ENCODE results near the gene SFTPA2.
"Not testable (repeated sequence)": the region's sequence is repeated elsewhere in the genome, so short reads cannot be mapped to it uniquely, and the experiment has no call there.

Gene SFTPA2

DNA sequence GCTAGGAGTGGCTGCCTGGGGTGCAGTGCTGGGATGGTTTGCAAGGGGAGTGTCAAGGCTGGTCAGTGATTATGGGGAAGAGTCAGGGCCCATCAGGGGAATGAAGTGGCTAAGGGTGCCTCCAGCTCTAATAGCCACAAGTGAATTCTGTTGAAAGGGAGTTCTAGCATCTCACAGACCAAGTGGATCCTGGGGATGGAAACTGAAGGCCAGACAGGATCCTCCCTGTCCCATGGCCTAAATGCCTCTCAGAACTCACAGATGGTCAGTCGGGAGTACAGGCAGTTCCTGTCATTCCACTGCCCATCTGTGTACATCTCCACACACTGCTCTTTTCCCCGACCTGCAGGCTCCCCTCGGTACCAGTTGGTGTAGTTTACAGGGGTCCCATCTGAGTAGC, 3.2 kb downstream of the SFTPA2 start:
- not testable (repeated sequence) for DNase-seq

DNA sequence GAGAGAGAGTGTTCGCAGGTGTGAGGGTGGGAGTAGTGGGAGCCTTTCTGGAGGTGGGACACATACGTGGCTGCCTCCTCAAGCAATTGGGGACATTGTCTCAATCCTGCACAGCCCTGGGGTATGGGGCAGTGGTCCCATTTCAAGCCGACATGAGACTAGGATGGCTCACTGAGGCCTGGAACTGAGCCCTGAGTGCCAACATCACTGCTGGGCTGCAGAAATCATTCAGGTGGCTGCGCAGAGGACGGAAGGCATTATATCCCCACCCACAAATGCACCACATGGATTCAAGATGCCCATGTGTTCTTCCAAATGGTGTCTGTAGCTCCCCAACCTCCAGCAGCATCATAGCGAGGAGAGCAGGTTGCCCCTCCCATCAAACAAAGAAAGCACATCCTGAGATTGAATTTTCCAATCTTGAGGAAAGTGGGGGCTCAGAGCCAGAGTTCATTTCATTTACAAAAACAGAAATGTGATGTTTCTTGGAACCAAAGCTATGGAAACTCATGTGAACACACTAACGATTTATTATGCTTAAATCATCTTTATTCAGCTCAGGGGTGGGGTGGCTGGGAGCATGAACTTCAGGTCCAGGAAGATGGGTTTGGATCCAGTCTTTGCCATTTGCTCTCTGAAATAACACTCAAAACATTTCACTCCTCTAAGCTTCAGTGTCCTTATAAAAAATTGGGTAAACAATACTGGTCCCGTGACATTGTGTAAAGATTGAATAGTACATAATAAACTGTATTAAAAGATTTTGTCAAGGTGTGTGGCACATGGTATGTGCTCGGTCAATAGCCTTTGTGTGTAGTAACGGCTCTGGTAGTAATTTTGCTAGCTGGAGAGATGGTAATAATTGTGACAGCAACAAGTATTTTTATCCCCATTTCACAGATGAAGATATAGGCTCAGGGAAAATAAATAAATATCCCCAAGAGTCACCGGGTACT, 4.6 kb downstream of the SFTPA2 start:
- DNase-seq: no peak

DNA sequence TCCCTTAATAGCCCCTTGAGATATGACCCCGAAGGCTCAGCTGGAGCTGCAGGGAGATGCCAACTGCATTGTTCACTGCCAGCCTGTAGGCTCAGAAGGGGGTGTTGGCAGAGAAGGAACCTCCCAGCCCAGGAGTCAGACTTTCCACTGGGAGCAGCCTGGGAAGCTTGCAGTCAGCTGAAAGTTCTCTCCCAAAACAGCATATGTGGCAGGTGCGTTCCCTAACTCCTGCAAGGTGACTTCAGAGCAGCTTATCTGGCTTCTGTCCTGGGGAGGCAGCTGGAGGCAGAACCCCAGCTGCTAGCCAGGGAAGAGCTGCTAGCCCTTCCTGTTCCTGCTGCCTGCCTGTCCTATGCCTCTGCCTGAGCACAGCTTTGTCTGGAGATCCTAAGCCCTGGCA, 8.1 kb downstream of the SFTPA2 start:
- no peak for DNase-seq

DNA sequence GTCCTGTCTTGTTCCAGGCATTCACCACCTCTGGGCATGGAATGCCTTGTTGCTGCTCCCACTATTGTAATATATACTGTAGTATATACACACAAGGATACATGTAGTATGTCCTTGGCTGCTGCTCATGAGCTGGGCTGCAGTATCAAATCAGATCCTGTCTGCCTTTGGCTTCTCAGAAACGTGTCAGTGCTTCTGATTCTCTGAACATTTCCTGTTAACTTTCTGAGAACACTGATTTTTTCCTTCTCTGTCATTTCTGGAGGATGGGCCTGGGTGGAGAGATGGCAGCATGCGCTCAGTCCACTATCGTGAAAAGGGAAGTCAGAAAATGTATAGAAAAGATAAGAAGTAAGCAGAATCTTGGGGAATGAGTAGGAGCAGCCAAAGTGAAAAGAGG, 12.2 kb downstream of the SFTPA2 start:
- no peak for DNase-seq

DNA sequence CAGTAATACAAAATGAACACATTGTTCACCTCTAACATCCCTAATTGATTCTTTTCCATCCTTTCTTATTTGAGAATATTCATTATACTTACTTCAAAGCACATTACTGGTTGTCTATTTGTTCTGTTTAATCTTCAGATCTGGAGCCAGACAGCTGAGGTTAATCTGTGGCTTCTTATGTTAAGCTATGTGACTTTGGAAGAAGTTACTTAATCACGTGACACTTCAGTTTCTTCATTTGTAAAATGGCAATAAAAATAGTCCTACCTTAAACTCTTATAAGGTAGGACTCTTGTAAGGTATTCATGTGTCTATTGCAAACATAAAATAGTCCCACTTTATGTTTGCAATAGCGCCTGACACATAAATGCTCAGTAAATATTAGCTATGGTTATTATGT, 13.1 kb downstream of the SFTPA2 start:
- not testable (repeated sequence) for DNase-seq

DNA sequence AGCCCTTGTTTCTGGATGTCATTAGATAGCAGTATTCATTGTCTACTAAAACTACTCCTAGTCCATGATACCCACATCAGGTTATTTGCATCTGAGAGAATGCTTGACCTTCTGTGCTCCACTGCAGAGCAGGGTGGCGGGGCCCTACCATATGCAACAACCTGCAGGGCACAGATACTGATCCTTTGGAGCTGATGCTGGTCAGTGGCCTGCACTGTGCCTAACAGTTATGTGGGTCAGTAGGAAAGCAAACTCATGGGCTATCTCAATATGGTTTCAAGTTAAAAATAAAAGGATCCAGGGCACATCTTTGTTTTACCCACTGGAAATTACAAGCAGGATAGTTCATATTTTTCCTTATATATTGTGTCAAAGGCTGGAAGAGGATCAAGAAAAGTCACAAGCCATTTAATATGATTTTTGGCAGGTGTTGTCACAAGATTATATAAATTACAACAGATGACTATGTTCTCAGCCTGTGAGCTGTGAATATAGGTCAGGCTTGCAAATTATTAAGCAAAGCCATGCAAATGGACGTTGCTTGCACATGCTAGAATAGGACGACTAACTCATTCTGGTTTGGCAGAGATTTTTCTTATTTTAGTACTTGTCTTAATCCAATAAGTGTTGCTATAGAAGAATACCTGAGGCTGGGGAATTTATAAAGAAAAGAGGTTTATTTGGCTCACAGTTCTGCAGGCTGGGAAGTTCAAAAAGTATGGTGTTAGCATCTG, 15.1 kb downstream of the SFTPA2 start:
- DNase-seq: not testable (repeated sequence)

DNA sequence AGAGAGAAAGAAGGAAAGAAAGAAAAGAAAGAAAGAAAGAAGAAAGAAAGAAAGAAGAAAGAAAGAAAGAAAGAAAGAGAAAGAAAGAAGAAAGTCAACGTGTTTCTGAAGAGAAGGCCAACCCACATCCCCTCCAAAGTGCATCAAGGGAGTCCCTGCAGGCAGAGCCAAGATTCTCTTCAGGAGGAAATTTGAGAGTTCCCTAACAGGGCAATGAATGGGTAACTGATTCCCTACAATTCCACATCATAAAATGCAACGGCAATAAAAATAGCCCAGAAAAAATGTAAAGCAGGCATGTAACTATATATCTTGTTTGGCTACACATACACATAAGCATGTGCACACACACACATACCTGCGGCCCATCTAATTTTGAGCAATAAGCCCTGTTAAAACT, 15.8 kb downstream of the SFTPA2 start:
- not testable (repeated sequence) for DNase-seq

DNA sequence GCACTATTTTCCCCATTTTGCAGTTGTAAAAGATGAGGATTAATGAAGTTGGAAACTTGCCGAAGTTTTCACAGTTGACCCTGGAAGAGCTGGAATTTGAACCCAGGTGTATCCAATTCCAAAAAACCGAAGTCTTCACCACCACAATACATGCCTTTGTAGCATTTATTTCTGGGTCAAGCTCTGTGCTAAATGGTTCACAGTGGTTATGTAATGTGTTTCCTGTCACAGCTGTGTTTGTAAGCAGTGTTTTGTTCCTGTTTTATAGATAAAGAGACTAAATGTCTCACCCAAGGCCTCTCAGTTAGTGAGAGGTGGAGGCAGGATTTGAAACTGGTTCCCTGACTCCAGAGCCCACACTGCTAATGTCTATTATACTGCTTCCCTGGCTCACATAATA, 17.6 kb downstream of the SFTPA2 start:
- no peak for DNase-seq

DNA sequence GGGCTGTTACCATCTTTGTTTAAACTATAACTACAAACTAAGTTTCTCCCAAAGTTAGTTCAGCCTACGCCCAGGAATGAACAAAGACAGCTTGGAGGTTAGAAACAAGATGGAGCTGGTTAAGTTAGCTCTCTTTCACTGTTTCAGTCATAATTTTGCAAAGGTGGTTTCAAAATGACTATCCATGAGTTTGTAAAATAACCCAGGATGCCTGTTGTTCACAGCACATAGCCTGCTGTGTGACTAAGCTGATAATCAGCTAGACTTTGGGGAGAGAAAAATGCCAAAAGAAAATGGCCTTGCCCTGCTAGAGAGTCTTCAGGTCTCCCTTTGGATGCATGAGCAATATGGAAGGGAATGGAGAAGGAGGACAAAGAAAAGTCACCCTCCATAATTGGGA, 19.3 kb downstream of the SFTPA2 start:
- DNase-seq: not testable (repeated sequence)

DNA sequence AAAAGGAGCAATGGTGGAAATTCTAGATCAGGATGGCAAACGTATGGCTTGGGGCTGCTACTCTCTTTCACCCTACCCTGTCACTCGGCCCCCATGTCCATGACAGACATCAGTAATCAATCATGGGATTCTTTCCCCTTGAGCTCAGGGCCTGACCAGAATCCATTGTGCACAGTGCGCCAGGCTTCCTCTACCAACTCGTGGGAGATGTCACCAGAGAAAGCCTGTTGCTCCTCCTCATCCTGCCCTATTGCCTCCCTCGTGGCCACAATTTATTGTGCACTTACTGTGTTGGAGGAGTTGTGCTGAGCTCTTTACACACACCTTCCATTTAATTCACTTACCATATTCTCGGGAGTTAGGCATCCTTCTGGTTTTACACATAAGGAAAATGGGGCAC, 21.9 kb downstream of the SFTPA2 start:
- DNase-seq: not testable (repeated sequence)

DNA sequence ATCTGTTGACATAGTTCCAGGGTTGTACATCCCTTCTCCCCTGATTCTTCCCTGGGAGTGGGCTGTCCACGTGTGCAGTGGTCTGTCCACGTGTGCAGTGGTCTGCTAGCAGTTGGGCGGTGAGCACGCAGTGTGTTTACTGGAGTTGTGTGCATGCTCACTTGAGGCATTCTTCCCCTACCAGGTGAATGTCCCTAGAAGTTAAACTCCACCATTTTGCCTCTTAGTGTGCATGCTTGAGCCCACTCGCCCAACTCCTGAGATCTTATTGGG, 26.4 kb downstream of the SFTPA2 start:
- DNase-seq: not testable (repeated sequence)

DNA sequence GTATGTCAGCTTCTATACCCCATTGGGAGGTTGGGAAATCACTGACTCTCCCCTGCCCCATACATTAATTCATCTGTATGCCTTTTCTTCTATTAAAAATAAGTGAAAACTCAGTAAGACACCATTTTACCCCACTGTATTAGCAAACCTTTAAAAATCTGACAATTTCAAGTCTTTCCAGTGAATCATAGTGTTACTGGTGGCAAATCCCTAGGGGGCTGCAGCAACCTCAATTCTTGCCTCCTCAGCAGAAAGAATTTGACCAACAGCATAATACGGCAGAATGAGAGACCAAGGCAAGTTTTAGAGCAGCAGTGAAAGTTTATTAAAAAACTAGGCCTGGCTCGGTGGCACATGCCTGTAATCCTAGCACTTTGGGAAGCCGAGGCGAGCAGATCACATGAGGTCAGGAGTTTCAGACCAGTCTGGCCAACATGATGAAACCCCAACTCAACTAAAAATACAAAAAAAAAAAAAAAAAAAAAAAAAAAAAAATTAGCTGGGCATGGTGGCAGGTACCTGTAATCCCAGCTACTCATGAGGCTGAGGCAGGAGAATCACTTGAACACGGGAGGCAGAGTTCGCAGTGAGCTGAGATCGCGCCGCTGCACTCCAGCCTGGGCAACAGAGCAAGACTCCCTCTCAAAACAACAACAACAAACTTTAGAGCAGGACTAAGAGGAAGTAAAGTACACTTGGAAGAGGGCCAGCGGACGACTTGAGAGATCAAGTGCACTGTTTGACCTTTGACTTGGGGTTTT, 26.9 kb downstream of the SFTPA2 start:
- not testable (repeated sequence) for DNase-seq

DNA sequence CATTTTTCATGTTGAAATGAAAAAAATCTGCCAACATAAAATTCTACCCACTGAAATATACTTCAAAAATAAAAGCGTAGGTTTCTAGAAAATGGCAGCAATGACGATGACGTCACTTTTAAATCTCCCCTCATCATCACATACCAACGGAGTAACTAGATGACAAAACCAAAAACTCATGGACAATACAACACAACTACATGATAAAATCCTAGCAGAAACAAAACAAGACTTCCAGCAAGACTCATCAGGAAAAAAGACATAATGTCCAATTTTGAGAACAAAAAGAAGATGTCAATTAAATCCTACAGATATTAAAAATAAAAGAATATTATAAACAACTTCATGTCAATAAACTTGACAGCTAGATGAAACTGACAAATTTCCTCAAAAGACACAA, 31.9 kb downstream of the SFTPA2 start:
- not testable (repeated sequence) for DNase-seq

DNA sequence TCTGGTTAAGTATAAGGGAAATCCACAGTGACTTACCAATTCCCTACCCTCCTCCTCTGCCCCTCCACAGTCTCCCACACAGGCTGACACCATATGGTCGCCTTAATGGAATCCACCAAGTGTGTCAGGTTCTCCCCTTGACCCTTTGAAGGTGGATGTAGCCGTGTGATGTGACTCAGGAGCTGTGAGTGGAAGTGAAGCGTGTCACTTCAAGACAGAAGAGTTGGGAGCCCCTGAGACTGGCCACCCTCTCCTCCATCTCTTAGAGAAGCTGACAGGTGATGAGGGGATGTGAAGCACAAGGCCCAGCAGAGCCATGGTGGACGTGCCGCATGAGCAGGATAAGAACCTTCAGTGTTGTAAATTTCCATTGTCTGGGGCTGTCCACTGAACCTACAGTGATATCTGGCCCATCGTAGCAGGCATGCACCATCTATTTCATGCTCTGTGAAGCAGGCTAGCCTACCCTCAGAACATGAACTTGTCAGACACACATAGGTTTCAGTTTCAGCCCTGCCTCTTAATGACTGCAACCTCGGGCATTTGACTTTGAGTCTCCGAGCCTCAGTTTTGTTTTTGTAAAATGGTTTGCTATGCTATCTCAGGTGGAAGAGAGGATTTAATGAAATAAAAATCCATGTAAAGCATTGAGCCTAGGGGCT, 35.0 kb downstream of the SFTPA2 start:
- not testable (repeated sequence) for DNase-seq

DNA sequence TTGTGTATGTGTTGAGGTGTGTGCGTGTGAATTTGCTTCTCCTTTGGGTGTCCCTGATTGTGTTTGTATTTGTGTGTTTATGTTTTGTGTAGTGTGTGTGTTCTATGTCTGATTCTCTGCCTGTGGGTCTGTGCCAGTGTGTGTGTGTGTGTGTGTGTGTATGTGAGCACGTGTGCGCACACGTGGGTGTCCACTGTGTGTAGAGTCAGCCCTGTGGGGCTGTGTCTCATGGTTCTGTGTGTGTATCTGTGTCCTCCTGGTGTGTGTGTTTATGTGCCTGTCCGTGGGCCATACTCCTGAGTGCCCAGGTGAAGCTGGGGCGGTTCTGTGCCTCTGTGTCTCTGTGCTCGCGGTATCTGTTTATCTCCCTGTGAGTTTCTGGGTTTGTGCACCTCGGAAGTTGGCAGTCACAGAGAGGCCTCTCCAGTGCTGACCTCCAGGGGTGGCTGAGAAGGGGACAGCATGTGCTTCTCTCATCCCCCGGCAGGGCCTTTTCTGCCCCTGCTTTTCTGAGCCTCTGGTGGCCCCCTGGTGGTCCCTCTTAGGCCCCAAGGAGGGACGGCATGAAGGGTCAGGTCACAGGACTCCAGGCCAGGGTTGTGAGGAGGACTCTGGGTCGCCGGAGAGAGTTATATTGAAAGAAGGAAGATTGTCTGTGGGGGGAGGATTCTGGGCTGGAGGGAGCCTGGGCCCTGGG, 36.9 kb downstream of the SFTPA2 start:
- not testable (repeated sequence) for DNase-seq

DNA sequence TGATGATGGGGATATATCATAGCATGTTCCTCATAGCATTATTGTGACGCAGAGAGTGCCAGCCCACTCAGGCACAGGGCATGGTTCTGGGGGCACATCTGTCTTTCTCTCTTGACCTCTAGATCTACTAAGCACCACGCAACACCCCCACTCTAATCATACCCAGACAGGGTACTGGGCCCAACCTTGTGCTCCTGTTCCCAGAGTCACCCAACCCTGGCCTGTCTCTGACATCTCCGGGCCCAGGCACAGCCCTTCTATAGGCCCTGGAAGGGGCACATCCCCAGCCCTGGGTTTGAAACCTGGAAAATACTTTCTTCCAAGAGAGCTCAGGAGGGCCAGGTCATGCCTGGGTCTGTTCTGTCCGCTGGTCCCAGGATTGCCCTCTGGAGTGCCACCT, 37.7 kb downstream of the SFTPA2 start:
- not testable (repeated sequence) for DNase-seq

DNA sequence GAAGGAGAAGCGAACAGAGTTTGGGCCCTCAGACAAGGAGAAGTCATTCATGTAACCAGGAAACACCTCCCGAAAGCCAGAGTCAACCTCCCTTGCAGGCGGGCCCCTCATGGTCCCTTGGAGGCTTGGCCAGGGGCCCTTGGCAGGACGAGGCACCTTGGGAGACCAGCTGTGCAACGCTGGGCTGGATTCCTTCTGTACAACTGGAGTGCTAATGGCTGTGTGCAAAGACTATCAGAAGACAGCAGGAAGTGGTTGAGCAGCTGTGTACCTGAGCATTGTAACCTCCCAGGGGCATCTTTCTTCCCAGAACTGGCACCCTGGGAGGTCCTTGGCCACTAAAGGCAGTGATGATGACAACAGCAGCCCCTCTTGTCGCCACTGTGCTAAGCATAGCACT, 38.5 kb downstream of the SFTPA2 start:
- not testable (repeated sequence) for DNase-seq

DNA sequence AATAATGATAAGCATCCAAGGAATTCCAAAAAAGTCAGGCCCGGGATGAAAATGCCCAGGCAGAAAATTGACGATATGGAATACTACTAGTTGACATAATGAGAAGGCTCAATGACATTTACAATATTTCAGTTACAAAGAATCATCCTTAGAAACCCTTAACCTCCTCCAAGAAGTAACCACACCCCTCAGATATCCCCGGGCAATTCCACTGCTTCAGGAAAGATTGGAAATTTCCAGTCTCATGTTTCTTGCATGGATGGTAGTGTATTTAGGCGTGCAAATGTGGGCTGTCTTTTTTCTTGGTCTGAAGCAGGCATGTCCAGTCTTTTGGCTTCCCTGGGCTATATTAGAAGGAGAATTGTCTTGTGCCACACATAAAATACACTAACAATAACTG, 42.6 kb downstream of the SFTPA2 start:
- DNase-seq: not testable (repeated sequence)

DNA sequence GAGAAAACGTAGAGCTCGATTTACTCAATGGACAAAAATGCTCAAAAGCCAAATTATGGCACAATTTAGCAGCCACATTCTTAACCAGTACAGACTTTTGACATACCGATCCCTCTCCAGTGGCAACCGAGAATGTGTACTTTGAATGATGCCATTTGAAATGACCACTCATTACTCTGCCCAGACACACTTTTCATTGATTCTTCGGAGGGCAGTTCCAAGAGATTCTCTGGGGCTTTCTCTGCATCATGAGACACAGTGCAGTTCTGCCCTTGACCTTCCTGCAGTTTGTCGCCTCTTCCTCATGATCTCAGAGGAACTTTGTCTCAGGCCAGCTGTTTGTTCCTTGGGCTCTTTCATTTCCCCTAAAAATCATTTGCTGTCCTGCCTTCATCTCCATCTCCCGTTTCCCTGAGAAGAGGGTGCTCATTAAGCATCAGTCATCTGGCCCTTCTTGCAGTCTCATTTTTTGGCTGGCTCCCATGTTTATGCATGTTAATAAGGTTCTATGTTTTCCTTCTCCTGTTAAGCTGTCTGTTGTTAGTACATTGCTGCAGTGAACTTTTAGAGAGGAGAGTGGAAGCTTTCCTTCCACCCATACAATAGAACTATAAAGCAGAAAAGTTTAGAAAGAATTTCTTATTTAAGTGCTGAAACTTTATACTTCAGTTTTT, 43.5 kb downstream of the SFTPA2 start:
- not testable (repeated sequence) for DNase-seq

DNA sequence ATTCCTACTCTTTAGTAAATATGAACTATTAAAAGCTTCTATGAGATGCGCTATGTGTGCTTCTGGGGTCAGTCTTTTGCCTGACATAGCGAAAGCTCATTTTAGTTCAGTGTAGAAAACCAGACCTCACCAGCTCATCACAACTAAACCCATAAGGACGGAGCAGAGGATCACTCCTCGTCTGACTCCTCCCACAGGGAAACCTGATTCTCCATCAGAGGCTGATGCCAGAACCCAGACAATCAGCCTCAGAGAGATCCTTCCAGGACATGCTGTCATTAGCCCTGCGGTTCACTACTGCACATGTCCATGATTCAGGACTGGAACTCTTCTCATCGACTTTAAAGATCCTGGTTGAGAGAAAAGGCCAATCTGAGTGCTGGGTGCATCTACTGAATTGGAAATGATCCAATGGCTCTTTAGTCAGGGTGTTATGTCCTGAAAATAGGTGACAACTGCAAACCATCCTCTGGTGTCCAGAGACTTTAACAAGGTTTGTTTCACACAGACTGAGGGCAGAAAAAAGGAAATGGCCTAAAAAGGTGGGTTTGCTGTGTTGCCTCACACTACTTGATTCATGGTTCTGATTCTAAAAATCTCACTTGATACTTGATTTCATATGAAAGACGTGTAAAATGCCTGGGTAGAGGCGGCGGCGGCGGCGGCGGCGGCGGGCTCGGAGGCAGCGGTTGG, 48.2 kb downstream of the SFTPA2 start, which contains the start of gene EIF5AL1:
EIF5AL1 (plus strand) TSS at position 643 of the 693 bp plus-strand sequence. CDS start 117 bp downstream, outside the sequence.
- DNase-seq: not testable (repeated sequence)

All from effector CD4-positive, alpha-beta T cell (primary cell).